Measurements from ENCODE around the gene CAMK1D.

CAMK1D gene

GRCh38 chr10:12661671-12662070 is 312.3 kb downstream of the CAMK1D start:
- DNase-seq, result no peak

- no peak for DNase-seq
These were observed 314.5 kb downstream of the CAMK1D start for GRCh38 chr10:12663863-12664262.

GRCh38 chr10:12665501-12665900 is 316.2 kb downstream of the CAMK1D start:
- DNase-seq, result no peak

DNA sequence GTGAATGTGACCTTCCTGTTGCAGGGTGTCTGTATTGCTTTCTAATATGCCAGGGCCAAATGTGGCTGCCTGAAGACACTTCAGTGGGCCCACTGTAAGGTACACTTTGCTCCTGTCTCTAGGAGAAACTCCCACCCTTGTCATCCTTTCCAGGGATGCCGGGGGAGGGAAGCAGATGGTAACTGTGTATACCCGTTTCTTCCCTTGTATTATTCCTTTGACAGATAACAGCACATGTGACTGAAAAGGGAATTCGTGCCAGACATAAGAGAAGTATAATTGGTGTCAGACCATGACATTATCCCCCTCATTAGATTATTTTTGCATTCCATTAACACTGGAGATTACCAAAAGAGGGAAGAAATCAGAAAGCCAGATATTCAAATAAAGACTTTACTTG is 317.7 kb downstream of the CAMK1D start:
- DNase-seq, result no peak

GRCh38 chr10:12668634-12669033 is 319.3 kb downstream of the CAMK1D start:
- no peak for DNase-seq

DNA sequence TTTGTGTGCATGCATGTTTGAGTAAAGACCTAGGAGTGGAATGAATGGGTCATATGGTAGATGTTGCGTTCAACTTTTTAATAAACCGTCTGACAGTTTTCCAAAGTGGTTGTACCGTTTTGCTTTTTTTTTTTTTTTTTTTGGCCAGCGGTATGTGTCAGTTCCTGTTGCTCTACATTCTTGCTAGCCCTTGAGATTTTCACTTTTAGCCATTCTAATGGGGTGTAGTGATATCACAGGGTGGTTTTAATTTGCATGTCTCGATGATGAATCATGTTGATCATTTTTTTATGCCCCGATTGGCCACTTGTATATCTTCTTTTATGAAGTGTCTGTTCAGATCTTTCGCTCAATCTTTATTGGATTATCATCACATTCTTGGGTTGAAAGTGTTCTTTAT is 320.7 kb downstream of the CAMK1D start:
- no peak for DNase-seq

DNA sequence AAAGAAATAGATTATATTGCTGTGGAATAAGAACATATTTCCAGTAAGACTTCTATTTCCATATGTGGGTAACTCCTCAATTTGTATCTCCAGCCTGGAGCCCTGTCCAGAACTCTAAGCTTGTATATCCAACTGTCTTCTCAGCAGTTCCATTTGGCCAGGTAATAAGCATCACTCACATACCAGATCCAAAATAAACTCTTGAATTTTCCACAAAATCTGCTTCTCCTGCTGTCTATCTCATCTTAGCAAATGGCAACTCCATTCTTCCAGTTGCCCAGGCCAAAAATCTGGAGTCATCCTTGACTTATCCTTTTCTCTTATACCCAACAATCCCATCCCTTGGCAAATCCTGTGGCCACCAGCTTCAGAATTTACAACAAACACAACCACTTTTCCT is 325.8 kb downstream of the CAMK1D start:
- no peak for DNase-seq

DNA sequence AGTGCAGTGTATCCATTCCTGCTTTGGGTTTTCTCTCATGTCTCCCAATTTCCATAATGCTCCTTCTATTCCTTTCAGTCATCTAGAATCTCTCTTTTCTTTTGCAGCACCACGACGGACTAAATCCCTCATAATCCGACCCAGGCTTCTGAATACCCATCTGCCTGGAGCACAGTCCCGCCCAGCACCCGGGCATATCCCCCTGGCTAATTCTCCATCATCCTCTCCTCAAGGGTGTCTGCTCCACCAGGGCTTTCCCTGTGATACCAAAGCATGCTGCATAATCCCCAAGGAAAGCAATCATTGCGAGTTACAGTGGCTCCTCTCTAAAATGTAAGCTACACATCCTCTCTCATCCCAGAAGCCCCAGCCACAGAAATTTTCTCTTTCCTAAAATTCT is 330.3 kb downstream of the CAMK1D start:
- no peak for DNase-seq

GRCh38 chr10:12681252-12681651 is 331.9 kb downstream of the CAMK1D start:
- no peak for DNase-seq

DNA sequence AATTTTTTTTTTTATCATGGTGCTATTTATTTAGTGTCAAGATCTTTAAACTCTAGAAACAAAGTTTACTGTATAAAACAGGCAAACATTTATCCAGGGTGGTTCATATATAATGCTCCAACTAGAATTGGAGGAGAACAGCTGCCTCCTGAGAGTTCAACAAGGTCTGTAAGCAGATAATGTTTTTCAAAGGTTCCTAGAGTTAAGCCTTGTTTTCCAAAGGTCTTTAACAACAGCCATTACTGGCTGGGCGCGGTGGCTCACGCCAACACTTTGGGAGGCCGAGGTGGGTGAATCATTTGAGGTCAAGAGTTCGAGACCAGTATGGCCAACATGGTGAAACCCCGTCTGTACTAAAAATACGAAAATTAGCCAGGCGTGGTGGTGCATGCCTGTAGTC is 335.4 kb downstream of the CAMK1D start:
- no peak for DNase-seq

- DNase-seq, result no peak
These were observed 336.1 kb downstream of the CAMK1D start for GRCh38 chr10:12685261-12686058.

- DNase-seq, result no peak
These were observed 338.6 kb downstream of the CAMK1D start for GRCh38 chr10:12687996-12688395.

GRCh38 chr10:12689893-12690292 is 340.5 kb downstream of the CAMK1D start:
- no peak for DNase-seq

- DNase-seq, result no peak
These were observed 341.3 kb downstream of the CAMK1D start for GRCh38 chr10:12690525-12691126.

DNA sequence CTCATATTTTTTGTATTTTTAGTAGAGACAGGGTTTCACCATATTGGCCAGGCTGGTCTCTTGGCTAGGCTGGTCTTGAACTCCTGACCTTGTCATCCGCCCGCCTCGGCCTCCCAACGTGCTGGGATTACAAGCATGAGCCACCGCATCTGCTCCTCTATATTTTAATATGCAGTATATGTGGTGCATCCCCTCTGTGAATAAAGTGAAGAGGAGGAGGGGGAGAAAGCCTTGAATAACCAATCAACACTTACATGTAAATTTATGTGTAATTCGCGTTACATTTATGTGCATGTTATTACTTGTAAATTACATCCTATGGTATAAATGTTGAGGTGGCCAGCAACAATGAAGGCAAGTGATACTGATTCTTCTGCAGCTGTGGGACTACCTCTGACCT is 342.2 kb downstream of the CAMK1D start:
- DNase-seq, result no peak

DNA sequence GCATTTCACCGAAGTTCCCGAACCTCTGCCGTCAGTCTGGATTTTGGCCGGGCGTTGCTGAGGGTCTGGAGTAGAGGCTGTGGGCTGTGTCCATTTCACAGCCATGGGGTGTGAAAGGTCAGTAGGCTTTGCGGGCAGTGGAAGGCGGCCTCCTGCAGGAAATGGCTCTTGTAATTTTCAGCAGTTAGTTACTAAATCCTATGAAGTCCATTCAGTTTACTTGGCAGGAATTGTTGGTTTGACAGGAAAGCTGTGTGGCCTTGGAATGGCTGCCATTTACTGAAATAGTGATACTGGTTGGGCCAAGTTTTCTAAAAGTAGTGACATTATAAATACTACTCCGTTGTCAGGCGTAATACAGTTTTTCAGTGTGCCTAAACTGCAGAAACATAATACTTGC is 348.4 kb downstream of the CAMK1D start:
- DNase-seq, result no peak

DNA sequence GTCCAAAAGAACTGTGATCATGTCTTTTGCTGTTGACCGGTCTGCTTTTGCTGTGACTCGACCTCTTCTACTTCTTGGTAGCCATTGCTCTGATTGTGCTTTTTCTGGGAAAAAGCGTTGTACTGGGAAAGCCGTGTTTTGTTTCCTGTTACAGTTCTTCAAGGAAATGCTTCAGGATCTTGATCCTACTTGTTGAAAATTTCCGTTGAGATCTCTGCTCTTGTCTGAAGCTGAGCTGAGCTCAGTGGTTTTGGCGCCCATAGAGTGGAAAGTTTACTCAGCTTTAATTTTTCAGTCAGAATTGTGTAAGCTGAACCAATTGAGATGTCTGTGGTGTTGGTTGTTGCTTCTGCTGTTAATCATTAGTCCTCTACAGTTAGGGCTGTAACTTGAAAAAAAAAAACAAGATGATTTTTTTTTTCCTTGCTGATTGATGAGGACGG is 349.9 kb downstream of the CAMK1D start:
- DNase-seq, result no peak

- DNase-seq, result no peak
These were observed 350.6 kb downstream of the CAMK1D start for GRCh38 chr10:12699781-12700556.

DNA sequence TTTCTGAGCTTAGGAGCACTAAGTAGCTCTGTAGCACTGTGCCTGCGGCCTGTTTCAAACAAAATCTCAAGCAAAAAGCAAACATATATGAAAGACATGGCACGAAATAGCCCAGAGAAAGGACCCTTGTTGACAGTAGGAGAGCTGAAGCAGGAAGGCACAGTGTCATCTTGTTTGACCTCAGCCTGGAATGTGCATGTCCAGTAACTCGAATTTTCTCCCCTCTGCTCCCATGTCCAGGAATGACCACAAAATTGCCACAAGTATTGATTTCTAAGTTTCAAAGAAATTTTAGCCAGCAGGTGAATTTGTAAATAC is 351.2 kb downstream of the CAMK1D start:
- DNase-seq, result no peak

DNA sequence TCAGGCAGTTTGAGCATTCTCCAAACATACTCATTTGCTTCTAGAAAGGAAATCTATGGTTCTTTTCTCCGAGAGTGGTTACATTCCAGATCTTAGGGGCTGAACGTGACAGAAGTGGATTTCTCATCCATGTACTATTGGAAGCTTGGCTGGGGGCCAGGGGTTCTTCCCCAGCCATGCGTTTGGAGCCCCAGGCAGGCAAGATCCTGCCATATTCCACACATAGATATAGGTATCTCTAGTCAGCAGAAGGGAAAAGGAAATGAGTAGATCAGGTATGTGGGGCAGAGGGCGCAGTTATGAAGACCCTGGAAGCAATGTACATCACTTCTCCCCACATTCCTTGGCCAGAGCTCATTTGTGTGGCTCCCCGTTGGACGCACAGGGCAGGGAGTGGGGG is 352.3 kb downstream of the CAMK1D start:
- no peak for DNase-seq

GRCh38 chr10:12702215-12702770 is 352.9 kb downstream of the CAMK1D start:
- DNase-seq, result no peak

DNA sequence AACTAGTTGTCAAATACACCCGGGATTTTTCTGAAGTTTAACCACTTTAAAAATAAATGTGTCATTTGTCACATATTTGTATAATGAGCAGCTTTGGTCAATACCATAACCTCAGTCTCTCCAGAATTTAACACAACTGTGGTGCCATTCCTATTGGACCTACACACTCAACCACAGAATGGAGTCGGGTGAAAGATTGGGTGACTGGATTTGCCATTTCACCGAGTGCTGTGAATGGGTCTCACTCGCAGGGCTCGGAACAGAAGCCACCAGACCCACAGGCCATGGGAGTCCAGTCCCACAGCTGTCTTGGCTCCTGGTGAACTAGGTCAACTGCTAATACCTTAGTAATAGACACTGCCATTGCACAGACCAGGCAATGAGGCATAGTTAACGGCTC is 353.8 kb downstream of the CAMK1D start:
- no peak for DNase-seq

GRCh38 chr10:12703813-12704212 is 354.5 kb downstream of the CAMK1D start:
- no peak for DNase-seq

DNA sequence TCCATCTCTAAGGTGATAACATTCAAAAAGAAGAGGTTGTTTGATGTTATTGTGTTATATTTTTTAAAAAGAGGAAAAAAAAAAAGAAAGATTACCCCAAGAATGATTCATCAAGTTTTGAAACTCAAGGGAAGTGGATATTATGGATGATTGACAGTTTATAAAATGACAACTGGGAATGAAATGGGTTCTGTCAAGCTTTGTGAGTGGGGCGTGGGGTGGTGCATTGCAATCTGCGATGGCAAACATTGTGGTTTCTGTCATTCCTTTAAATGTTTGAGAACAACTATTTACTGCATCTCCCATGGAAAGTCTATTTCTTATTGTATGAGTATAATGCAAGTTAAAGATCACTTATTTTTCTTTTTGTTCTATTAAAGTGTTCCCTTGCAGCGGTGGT is 355.1 kb downstream of the CAMK1D start:
- no peak for DNase-seq

Measured in CD4-positive, alpha-beta T cell treated with Interferon gamma for 1 hour (primary cell).